ENCODE measurements around the gene ZFYVE16. TPM values are rescaled to one million over a fixed set of nuclear protein-coding genes. Genes with fewer than 3 reads are reported as not detected.

Gene ZFYVE16
- total RNA-seq, 6 experiments from 2014 or later = 25.9 to 31.2 (median 28.8) TPM

GRCh38 chr5:80370390-80370789 is 37.5 kb upstream of the ZFYVE16 start:
- H3K4me3 Mint-ChIP-seq = no peak overlapping the region
- no peak overlapping the region for H3K27ac Mint-ChIP-seq
- no peak for TF ChIP-seq CTCF (IDR thresholded peaks at IDR 0.05)
- H3K27me3 Mint-ChIP-seq (ENCODE audit: insufficient read depth) = no peaks in the 10 kb centered on the region; the same call in 1 of the 2 replicates
- H3K36me3 Mint-ChIP-seq (ENCODE audit: low read depth) = no peaks in the 10 kb centered on the region
- H3K4me1 Mint-ChIP-seq (ENCODE audit: low read depth) = peaks cover 6% of the 10 kb centered on the region
- no peak for DNase-seq
- no peaks in the 10 kb centered on the region for H3K9me3 Mint-ChIP-seq

- H3K4me3 Mint-ChIP-seq = no peak overlapping the region
- H3K27me3 Mint-ChIP-seq (ENCODE audit: insufficient read depth) = peaks cover 3% of the 10 kb centered on the region; the same call in 1 of the 2 replicates
- TF ChIP-seq CTCF (IDR thresholded peaks at IDR 0.05) = no peak
- no peak for DNase-seq
- peaks cover 6% of the 10 kb centered on the region for H3K4me1 Mint-ChIP-seq (ENCODE audit: low read depth)
- no peaks in the 10 kb centered on the region for H3K9me3 Mint-ChIP-seq
- no peak overlapping the region for H3K27ac Mint-ChIP-seq
- no peaks in the 10 kb centered on the region for H3K36me3 Mint-ChIP-seq (ENCODE audit: low read depth)
Measured at GRCh38 chr5:80372780-80373179, 35.1 kb upstream of the ZFYVE16 start.

GRCh38 chr5:80374188-80374587 is 33.7 kb upstream of the ZFYVE16 start:
- Mint-ChIP-seq H3K4me1 (ENCODE audit: low read depth) (peaks cover 6% of the 10 kb centered on the region), H3K9me3 (no peaks in the 10 kb centered on the region), H3K4me3 (no peak overlapping the region), H3K36me3 (ENCODE audit: low read depth) (no peaks in the 10 kb centered on the region), H3K27me3 (ENCODE audit: insufficient read depth) (peaks cover 3% of the 10 kb centered on the region; the same call in 1 of the 2 replicates), H3K27ac (no peak overlapping the region)
- no peak for DNase-seq
- TF ChIP-seq CTCF (IDR thresholded peaks at IDR 0.05) = no peak

GRCh38 chr5:80376557-80376956 is 31.3 kb upstream of the ZFYVE16 start:
- no peak overlapping the region for H3K27ac Mint-ChIP-seq
- peaks cover 6% of the 10 kb centered on the region for H3K4me1 Mint-ChIP-seq (ENCODE audit: low read depth)
- peaks cover 3% of the 10 kb centered on the region; the same call in 1 of the 2 replicates for H3K27me3 Mint-ChIP-seq (ENCODE audit: insufficient read depth)
- H3K9me3 Mint-ChIP-seq = no peaks in the 10 kb centered on the region
- H3K4me3 Mint-ChIP-seq = no peak overlapping the region
- no peak for TF ChIP-seq CTCF (IDR thresholded peaks at IDR 0.05)
- no peak for DNase-seq
- H3K36me3 Mint-ChIP-seq (ENCODE audit: low read depth) = no peaks in the 10 kb centered on the region

- Mint-ChIP-seq H3K9me3 (no peaks in the 10 kb centered on the region), H3K27me3 (ENCODE audit: insufficient read depth) (peaks cover 5% of the 10 kb centered on the region; the same call in 1 of the 2 replicates), H3K27ac (no peak overlapping the region), H3K4me3 (no peak overlapping the region), H3K36me3 (ENCODE audit: low read depth) (no peaks in the 10 kb centered on the region), H3K4me1 (ENCODE audit: low read depth) (no peaks in the 10 kb centered on the region)
- no peak for DNase-seq
- no peak for TF ChIP-seq CTCF (IDR thresholded peaks at IDR 0.05)
Measured at GRCh38 chr5:80382488-80382887, 25.4 kb upstream of the ZFYVE16 start.
